IMR-90 (cell line): Measurements from ENCODE around the gene KLHL17. TPM values are rescaled to one million over a fixed set of nuclear protein-coding genes. Genes with fewer than 3 reads are reported as not detected.

Experiments used
- ATAC-seq: fragments of 200-7000 bp; cut with Tn5 transposase; 2 replicates; pipeline ENCODE4 v1.9.1; 2020; ENCODE audit warnings: low read depth, mild to moderate bottlenecking, moderate library complexity
- BruUV-seq: library from RNA; stranded (reverse); fragments of 400-500 nt; replicated peaks from 2 replicates; lab custom pipeline; 2021; lab: Mats Ljungman, UMichigan
- CTCF ChIA-PET: fragments of 300-600 bp; formaldehyde crosslinking; extraction: SDS; loops from one replicate; lab custom pipeline; 2021; ENCODE audit warnings: antibody characterized with exemption; lab: Yijun Ruan, JAX
- POLR2A ChIA-PET: fragments of 300-600 bp; sonication (Branson Sonifier 250); formaldehyde crosslinking; loops from one replicate; lab custom pipeline; 2022; ENCODE audit warnings: antibody characterized with exemption; ENCODE audit not compliant: unreplicated experiment; lab: Charles Lee
- DNase-seq: peaks from one replicate; pipeline ENCODE4 v3.0.0; 2013
- H2AFZ ChIP-seq: replicated peaks from 2 replicates; pipeline ENCODE3; 2013; ENCODE audit warnings: low read length, mild to moderate bottlenecking; ENCODE audit not compliant: poor library complexity
- H2AK5ac ChIP-seq: 2 replicates; pipeline ENCODE4 v1.6.1; 2013; ENCODE audit warnings: low read depth, low read length, inconsistent platforms
- H2AK9ac ChIP-seq: replicated peaks from 2 replicates; pipeline ENCODE3; 2013; ENCODE audit warnings: mild to moderate bottlenecking, low read depth, low read length, moderate library complexity; ENCODE audit not compliant: poor library complexity
- H2BK120ac ChIP-seq: 2 replicates; pipeline ENCODE4 v1.6.1; 2013; ENCODE audit warnings: low read depth, low read length, inconsistent platforms
- H2BK15ac ChIP-seq: 3 replicates; pipeline ENCODE4 v1.6.1; 2013; ENCODE audit warnings: low read depth, low read length, inconsistent platforms
- H2BK20ac ChIP-seq: 2 replicates; pipeline ENCODE4 v1.6.1; 2013; ENCODE audit warnings: low read depth, mild to moderate bottlenecking, inconsistent platforms, low read length, moderate library complexity
- H2BK5ac ChIP-seq: 2 replicates; pipeline ENCODE4 v1.6.1; 2013; ENCODE audit warnings: mild to moderate bottlenecking, low read depth, low read length, inconsistent platforms; ENCODE audit not compliant: poor library complexity, severe bottlenecking
- H3K14ac ChIP-seq: replicated peaks from 2 replicates; pipeline ENCODE4 v1.6.1; 2013; ENCODE audit warnings: low read depth, low read length, inconsistent platforms
- H3K18ac ChIP-seq: 2 replicates; pipeline ENCODE4 v1.6.1; 2013; ENCODE audit warnings: low read depth, low read length, control low read depth
- H3K23ac ChIP-seq: 2 replicates; pipeline ENCODE4 v1.6.1; 2013; ENCODE audit warnings: low read depth, low read length, inconsistent platforms
- H3K27ac ChIP-seq: 2 replicates; pipeline ENCODE4 v1.5.1; 2013; ENCODE audit warnings: mild to moderate bottlenecking, control low read depth, low read length; ENCODE audit not compliant: insufficient read depth
- H3K27me3 ChIP-seq: 2 replicates; pipeline ENCODE4 v1.6.1; 2013; ENCODE audit warnings: low read length; ENCODE audit not compliant: control insufficient read depth, insufficient read depth
- H3K36me3 ChIP-seq: 2 replicates; pipeline ENCODE4 v1.6.1; 2013; ENCODE audit warnings: low read length, mixed read lengths; ENCODE audit not compliant: control insufficient read depth, insufficient read depth
- H3K4ac ChIP-seq: 2 replicates; pipeline ENCODE4 v1.6.1; 2013; ENCODE audit warnings: low read depth, low read length, inconsistent platforms
- H3K4me1 ChIP-seq: 2 replicates; pipeline ENCODE4 v1.6.1; 2013; ENCODE audit warnings: low read length, mixed read lengths; ENCODE audit not compliant: control insufficient read depth, insufficient read depth
- H3K4me2 ChIP-seq: 2 replicates; pipeline ENCODE4 v1.6.1; 2013; ENCODE audit warnings: low read depth, mild to moderate bottlenecking, control low read depth, low read length, moderate library complexity
- H3K4me3 ChIP-seq: 2 replicates; pipeline ENCODE4 v1.5.1; 2013; ENCODE audit warnings: low read depth, mild to moderate bottlenecking, control low read depth, low read length, moderate library complexity; ENCODE audit not compliant: insufficient read depth
- H3K56ac ChIP-seq: 2 replicates; pipeline ENCODE4 v1.6.1; 2013; ENCODE audit warnings: low read length, inconsistent platforms; ENCODE audit not compliant: insufficient read depth; ENCODE audit errors: extremely low read depth
- H3K79me1 ChIP-seq, 2 experiments: 2 replicates each; pipeline ENCODE4 v1.6.1; 2013; ENCODE audit warnings: low read length in 2 of 2, inconsistent platforms in 1 of 2, low read depth in 1 of 2
- H3K9ac ChIP-seq: 2 replicates; pipeline ENCODE4 v1.6.1; 2013; ENCODE audit warnings: low read depth, low read length, control low read depth
- H3K9me1 ChIP-seq: 2 replicates; pipeline ENCODE4 v1.6.1; 2013; ENCODE audit warnings: low read length, inconsistent platforms; ENCODE audit not compliant: insufficient read depth
- H3K9me3 ChIP-seq: 2 replicates; pipeline ENCODE4 v1.6.1; 2013; ENCODE audit warnings: low read length; ENCODE audit not compliant: control insufficient read depth, insufficient read depth
- H4K20me1 ChIP-seq: 2 replicates; pipeline ENCODE4 v1.6.1; 2013; ENCODE audit warnings: low read length, inconsistent platforms; ENCODE audit not compliant: insufficient read depth
- H4K5ac ChIP-seq: 2 replicates; pipeline ENCODE4 v1.6.1; 2013; ENCODE audit warnings: mild to moderate bottlenecking, low read depth, low read length, control low read depth
- H4K8ac ChIP-seq, 2 experiments: 2 replicates each; pipeline ENCODE4 v1.6.1; 2013; ENCODE audit warnings: low read depth in 2 of 2, low read length in 2 of 2, control low read depth in 1 of 2, inconsistent platforms in 1 of 2
- H4K91ac ChIP-seq: 2 replicates; pipeline ENCODE4 v1.6.1; 2013; ENCODE audit warnings: low read depth, low read length, inconsistent platforms; ENCODE audit not compliant: insufficient read depth
- BHLHE40 ChIP-seq: fragments of 150-350 bp; IDR thresholded peaks from 2 replicates; pipeline ENCODE4 v1.6.1; 2016; ENCODE audit warnings: mild to moderate bottlenecking, low read depth, low read length
- CEBPB ChIP-seq: IDR thresholded peaks from 2 replicates; pipeline ENCODE4 v1.6.1; 2012; ENCODE audit warnings: low read depth, low read length, improper control_type of control experiment
- CHD1 ChIP-seq: IDR thresholded peaks from 2 replicates; pipeline ENCODE4 v1.6.1; 2012; ENCODE audit warnings: low read depth, low read length, improper control_type of control experiment
- CTCF ChIP-seq: conservative IDR thresholded peaks from 2 replicates; pipeline ENCODE4 v1.5.1; 2012; ENCODE audit warnings: mild to moderate bottlenecking, low read depth, low read length, improper control_type of control experiment
- ELK1 ChIP-seq: fragments of 150-350 bp; IDR thresholded peaks from 2 replicates; pipeline ENCODE4 v1.6.1; 2016; ENCODE audit warnings: low read depth, mild to moderate bottlenecking, low read length, moderate library complexity, borderline replicate concordance
- FOS ChIP-seq: fragments of 150-350 bp; IDR thresholded peaks from 2 replicates; pipeline ENCODE4 v1.6.1; 2016; ENCODE audit warnings: low read depth, low read length
- MAFK ChIP-seq: IDR thresholded peaks from 2 replicates; pipeline ENCODE4 v1.6.1; 2012; ENCODE audit warnings: low read depth, low read length, improper control_type of control experiment
- MAZ ChIP-seq: IDR thresholded peaks from 2 replicates; pipeline ENCODE4 v1.6.1; 2012; ENCODE audit warnings: low read depth, mild to moderate bottlenecking, low read length, improper control_type of control experiment, moderate library complexity, borderline replicate concordance
- MXI1 ChIP-seq: IDR thresholded peaks from 2 replicates; pipeline ENCODE4 v1.6.1; 2012; ENCODE audit warnings: low read depth, mild to moderate bottlenecking, low read length, moderate library complexity, borderline replicate concordance
- NFE2L2 ChIP-seq: fragments of 150-350 bp; IDR thresholded peaks from 2 replicates; pipeline ENCODE4 v1.6.1; 2016; ENCODE audit warnings: low read depth, mild to moderate bottlenecking, low read length
- POLR2A ChIP-seq: IDR thresholded peaks from 2 replicates; pipeline ENCODE4 v1.6.1; 2012; ENCODE audit warnings: mild to moderate bottlenecking, low read depth, low read length
- RAD21 ChIP-seq: IDR thresholded peaks from 2 replicates; pipeline ENCODE4 v1.6.1; 2012; ENCODE audit warnings: low read length, improper control_type of control experiment
- RCOR1 ChIP-seq: IDR thresholded peaks from 2 replicates; pipeline ENCODE4 v1.6.1; 2012; ENCODE audit warnings: mild to moderate bottlenecking, low read length, improper control_type of control experiment; ENCODE audit not compliant: insufficient replicate concordance
- SMC3 ChIP-seq: fragments of 150-350 bp; IDR thresholded peaks from 2 replicates; pipeline ENCODE4 v1.6.1; 2016; ENCODE audit warnings: low read depth, mild to moderate bottlenecking, antibody characterized with exemption, low read length, moderate library complexity
- USF2 ChIP-seq: fragments of 150-350 bp; IDR thresholded peaks from 2 replicates; pipeline ENCODE4 v1.6.1; 2017; ENCODE audit warnings: mild to moderate bottlenecking, antibody characterized with exemption, low read length, low read depth
- WGBS, 2 experiments: methylation state at CpG; one replicate each; pipeline versions ENCODE4 v1.1.5 to v1.1.7; 2013; ENCODE audit warnings: missing lambda C conversion rate in 2 of 2; ENCODE audit not compliant: insufficient read length in 1 of 2; ENCODE audit errors: extremely low coverage in 2 of 2; 5-methylcytosine and 5-hydroxymethylcytosine counted together
- dilution Hi-C: fragments of 300-500 bp; cut with HindIII; formaldehyde crosslinking; loops from one replicate; pipeline ENCODE4 v1.14.3; 2018; ENCODE audit warnings: low sequenced_read_pairs; ENCODE audit not compliant: unreplicated experiment
- in situ Hi-C: fragments of 300-500 bp; cut with MboI; formaldehyde crosslinking; loops from 3 replicates; pipeline ENCODE4 v1.14.3; 2019; ENCODE audit warnings: low sequenced_read_pairs, inconsistent platforms, mixed read lengths
- intact Hi-C: fragments of 100-400 bp; cut with micrococcal nuclease; formaldehyde crosslinking; loops from 2 replicates; pipeline ENCODE4 v1.10.0; 2022
- polyA plus RNA-seq, 3 experiments: library from polyadenylated mRNA; depleted of rRNA; stranded (reverse); fragments of >200 nt; gene quantifications; 2 replicates each; pipeline ENCODE4 v1.2.3, GENCODE V29; 2012; ENCODE audit warnings: low replicate concordance in 1 of 3
- total RNA-seq: library from RNA; depleted of rRNA; stranded (reverse); fragments of >200 nt; gene quantifications from 2 replicates; pipeline ENCODE4 v1.2.3, GENCODE V29; 2012

Gene KLHL17
- total and polyA plus RNA-seq, 2 of the 4 experiments (the other 2 are of a cell fraction) = 3.4 to 41.0 TPM

GRCh38 chr1:963746-964525 lies 3.6 kb downstream of the KLHL17 start:
- peaks cover 7 to 24% of the 10 kb centered on the region in 2 experiments; a peak in 3 of 4 replicates for H3K79me1 ChIP-seq
- H3K14ac ChIP-seq = no peak overlapping the region
- peaks cover 3% of the 10 kb centered on the region; the same call in 1 of the 2 replicates for H3K9me1 ChIP-seq
- no peak overlapping the region for H3K4me2 ChIP-seq
- no peak overlapping the region for H3K4me3 ChIP-seq
- no peak overlapping the region for H2BK15ac ChIP-seq
- no peak overlapping the region for H3K4ac ChIP-seq
- no peak overlapping the region for H2AK5ac ChIP-seq
- no peaks in the 10 kb centered on the region for H3K9me3 ChIP-seq
- H3K27ac ChIP-seq = no peak overlapping the region
- no peak overlapping the region for H4K91ac ChIP-seq
- BruUV-seq = no TSS peak
- no peak overlapping the region for H4K8ac ChIP-seq
- H2BK5ac ChIP-seq = no peak overlapping the region
- H2AK9ac ChIP-seq = no peak overlapping the region
- H3K23ac ChIP-seq = no peak overlapping the region
- H3K9ac ChIP-seq = no peak overlapping the region
- intact Hi-C loops = no loop called here
- H4K20me1 ChIP-seq = peaks cover under 1% of the 10 kb centered on the region; the same call in 1 of the 2 replicates
- H3K36me3 ChIP-seq = peaks cover 20% of the 10 kb centered on the region
- H3K4me1 ChIP-seq = peaks cover 14% of the 10 kb centered on the region
- no peak overlapping the region for H2BK120ac ChIP-seq
- H3K56ac ChIP-seq = no peak overlapping the region
- ATAC-seq (no peak), DNase-seq (no peak)
- TF ChIP-seq MXI1 = no peak
- no peak for TF ChIP-seq CHD1
- TF ChIP-seq MAFK = no peak
- TF ChIP-seq RCOR1 = no peak
- TF ChIP-seq NFE2L2 = no peak
- no peak for TF ChIP-seq POLR2A
- TF ChIP-seq SMC3 = no peak
- no peak for TF ChIP-seq RAD21
- no peak for TF ChIP-seq BHLHE40
- no peak for TF ChIP-seq CEBPB
- TF ChIP-seq ELK1 = no peak
- TF ChIP-seq MAZ = no peak
- no peak for TF ChIP-seq USF2
- TF ChIP-seq FOS = no peak
- no peak for TF ChIP-seq CTCF
- dilution Hi-C loops = no loop called here
- no peak overlapping the region for H2AFZ ChIP-seq
- CTCF ChIA-PET = no interaction called here
- POLR2A ChIA-PET = no interaction called here
- H3K27me3 ChIP-seq = no peaks in the 10 kb centered on the region; the same call in 1 of the 2 replicates
- no peak overlapping the region for H2BK20ac ChIP-seq
- in situ Hi-C loops = no loop called here
- WGBS, 2 experiments = 95% methylated on average over 22 of the region's 47 CpGs; no CpG with 5 or more reads in 1 of the 2 experiments
- H3K18ac ChIP-seq = no peak overlapping the region
- H4K5ac ChIP-seq = no peak overlapping the region
